ENCODE results near the gene TRAF3. TPM values are rescaled to one million over a fixed set of nuclear protein-coding genes. Genes with fewer than 3 reads are reported as not detected.
A peak's percentile ranks its signal among the peaks of the same experiment; 100 is the strongest.

The TRAF3 gene
- polyA plus RNA-seq, 1 experiment: 20.1 TPM

DNA sequence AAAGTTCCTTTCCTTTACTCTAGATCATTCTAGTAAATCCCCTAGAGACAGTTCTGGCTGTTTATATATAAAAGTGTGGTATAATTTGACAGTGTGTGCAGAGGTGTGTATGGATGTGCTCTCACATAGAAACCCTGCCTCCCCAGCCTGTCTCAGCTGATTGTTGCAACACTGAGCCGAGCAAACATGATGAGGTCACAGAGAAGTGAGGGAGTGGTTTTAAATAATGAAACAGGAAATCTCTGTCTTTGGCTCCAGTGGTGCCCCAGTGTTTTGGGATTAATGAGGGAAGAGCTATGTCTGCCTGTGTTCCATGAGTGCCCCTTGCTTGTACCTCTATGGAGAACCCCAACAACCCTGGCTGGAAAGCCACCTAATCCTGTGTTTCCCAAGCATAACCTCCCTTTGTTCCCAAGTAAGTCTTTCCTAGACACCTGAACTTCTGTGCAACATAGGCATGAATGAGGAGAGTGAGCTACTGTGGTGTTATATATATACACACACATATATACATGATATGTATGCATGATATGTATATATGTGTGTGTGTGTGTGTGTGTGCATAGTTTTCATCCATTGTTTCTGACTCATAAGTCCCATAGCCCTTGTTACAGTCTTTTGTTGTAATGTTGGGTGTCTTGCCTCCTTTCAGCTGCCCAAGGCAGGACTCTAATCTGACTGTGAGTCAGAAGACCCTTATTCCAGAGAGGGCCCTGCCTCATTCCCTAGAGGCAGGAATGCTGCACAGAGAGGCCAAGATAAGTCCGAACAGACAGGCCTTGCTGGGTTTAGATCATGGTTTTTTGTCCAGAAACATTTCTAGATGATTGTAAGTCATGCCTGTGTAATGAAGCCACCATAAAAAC lies 18.0 kb downstream of the TRAF3 start:
- CTCF ChIA-PET: interaction anchor here (1.0 to 1.8 kb wide), 2 partner anchors 9 to 21 kb away, joined by 3 to 6 read pairs; no protein-coding TSS in a partner anchor
- POLR2A ChIA-PET: interaction anchor here (0.7 kb wide), 1 partner anchor 475 kb away, joined by 3 read pairs; no protein-coding TSS in a partner anchor
- Histone ChIP-seq H3K27me3 (ENCODE audit: control insufficient read depth, insufficient read depth, low read length) (no peaks in the 10 kb centered on the region), H3K36me3 (ENCODE audit: control insufficient read depth, insufficient read depth, low read length) (no peaks in the 10 kb centered on the region), H3K4me3 (ENCODE audit: low read depth, low read length) (no peak overlapping the region)
- peak; percentile 54 for DNase-seq (ENCODE audit: low read depth)
- TF ChIP-seq, protein P1, sequence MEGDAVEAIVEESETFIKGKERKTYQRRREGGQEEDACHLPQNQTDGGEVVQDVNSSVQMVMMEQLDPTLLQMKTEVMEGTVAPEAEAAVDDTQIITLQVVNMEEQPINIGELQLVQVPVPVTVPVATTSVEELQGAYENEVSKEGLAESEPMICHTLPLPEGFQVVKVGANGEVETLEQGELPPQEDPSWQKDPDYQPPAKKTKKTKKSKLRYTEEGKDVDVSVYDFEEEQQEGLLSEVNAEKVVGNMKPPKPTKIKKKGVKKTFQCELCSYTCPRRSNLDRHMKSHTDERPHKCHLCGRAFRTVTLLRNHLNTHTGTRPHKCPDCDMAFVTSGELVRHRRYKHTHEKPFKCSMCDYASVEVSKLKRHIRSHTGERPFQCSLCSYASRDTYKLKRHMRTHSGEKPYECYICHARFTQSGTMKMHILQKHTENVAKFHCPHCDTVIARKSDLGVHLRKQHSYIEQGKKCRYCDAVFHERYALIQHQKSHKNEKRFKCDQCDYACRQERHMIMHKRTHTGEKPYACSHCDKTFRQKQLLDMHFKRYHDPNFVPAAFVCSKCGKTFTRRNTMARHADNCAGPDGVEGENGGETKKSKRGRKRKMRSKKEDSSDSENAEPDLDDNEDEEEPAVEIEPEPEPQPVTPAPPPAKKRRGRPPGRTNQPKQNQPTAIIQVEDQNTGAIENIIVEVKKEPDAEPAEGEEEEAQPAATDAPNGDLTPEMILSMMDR (IDR thresholded peaks at IDR 0.05; ENCODE audit: insufficient read depth, low read depth, low read length): peak; percentile 56

DNA sequence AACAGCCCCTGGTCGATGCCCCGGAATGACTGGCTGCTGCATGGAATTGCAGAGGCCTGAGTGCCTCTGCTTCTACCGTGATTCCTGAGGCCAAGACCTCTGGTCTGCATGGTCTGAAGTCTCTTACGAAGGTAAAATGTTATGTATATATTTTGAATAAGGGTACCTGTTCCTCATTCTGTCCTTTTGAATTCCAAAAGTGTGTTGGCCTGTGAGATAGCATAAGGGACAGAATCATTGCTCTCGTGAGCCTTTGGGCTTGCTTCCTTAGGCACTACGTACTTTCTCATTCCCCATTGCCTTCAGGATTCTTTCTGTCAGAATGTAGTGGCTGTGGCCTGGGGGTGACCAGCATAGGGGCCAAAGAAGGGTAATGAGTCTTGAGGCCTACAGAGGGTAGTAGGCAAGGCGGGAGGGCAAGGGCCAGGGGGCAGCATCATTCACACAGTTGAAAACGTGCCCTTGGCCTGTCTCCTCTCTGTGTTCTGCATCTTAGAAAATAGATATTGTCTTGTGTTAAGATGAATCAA lies 19.5 kb downstream of the TRAF3 start:
- CTCF ChIA-PET: interaction anchor here (1.3 kb wide), 1 partner anchor 14 kb away, joined by 3 read pairs; no protein-coding TSS in a partner anchor

DNA sequence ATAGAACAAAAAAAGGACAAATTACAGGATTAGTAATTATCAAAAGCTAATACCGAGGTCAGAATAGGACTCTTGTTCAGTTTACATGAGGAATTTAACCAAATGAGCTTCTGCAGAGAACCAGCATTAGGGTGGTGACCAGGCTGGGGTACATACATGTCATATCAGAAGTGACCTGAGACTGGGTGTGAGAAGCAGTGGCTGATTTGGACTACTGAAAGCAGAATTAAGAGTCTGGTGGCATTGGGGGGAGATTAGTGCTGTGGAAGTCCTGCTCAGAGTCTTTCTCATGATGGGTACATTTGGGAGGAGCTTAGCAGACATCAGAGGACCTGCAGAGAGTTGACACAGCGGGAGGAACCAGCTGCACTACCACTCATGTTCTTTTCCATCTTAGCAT lies 21.7 kb downstream of the TRAF3 start:
- ChIA-PET POLR2A (no interaction called here), CTCF (interaction anchor here (1.2 kb wide), 1 partner anchor 105 kb away, joined by 4 read pairs; no protein-coding TSS in a partner anchor)
- no peak for DNase-seq (ENCODE audit: low read depth)
- Histone ChIP-seq H3K36me3 (ENCODE audit: control insufficient read depth, insufficient read depth, low read length) (no peaks in the 10 kb centered on the region), H3K4me3 (ENCODE audit: low read depth, low read length) (no peak overlapping the region), H3K27me3 (ENCODE audit: control insufficient read depth, insufficient read depth, low read length) (no peaks in the 10 kb centered on the region)
- TF ChIP-seq, protein P1 (IDR thresholded peaks at IDR 0.05; ENCODE audit: insufficient read depth, low read depth, low read length): no peak

More for the DNA sequence above, 19.5 kb downstream of the TRAF3 start:
- H3K27me3 ChIP-seq (ENCODE audit: control insufficient read depth, insufficient read depth, low read length): no peaks in the 10 kb centered on the region
- POLR2A ChIA-PET: no interaction called here
- TF ChIP-seq, protein P1 (IDR thresholded peaks at IDR 0.05; ENCODE audit: insufficient read depth, low read depth, low read length): no peak
- no peak overlapping the region for H3K4me3 ChIP-seq (ENCODE audit: low read depth, low read length)
- no peaks in the 10 kb centered on the region for H3K36me3 ChIP-seq (ENCODE audit: control insufficient read depth, insufficient read depth, low read length)
- DNase-seq (ENCODE audit: low read depth): no peak

DNA sequence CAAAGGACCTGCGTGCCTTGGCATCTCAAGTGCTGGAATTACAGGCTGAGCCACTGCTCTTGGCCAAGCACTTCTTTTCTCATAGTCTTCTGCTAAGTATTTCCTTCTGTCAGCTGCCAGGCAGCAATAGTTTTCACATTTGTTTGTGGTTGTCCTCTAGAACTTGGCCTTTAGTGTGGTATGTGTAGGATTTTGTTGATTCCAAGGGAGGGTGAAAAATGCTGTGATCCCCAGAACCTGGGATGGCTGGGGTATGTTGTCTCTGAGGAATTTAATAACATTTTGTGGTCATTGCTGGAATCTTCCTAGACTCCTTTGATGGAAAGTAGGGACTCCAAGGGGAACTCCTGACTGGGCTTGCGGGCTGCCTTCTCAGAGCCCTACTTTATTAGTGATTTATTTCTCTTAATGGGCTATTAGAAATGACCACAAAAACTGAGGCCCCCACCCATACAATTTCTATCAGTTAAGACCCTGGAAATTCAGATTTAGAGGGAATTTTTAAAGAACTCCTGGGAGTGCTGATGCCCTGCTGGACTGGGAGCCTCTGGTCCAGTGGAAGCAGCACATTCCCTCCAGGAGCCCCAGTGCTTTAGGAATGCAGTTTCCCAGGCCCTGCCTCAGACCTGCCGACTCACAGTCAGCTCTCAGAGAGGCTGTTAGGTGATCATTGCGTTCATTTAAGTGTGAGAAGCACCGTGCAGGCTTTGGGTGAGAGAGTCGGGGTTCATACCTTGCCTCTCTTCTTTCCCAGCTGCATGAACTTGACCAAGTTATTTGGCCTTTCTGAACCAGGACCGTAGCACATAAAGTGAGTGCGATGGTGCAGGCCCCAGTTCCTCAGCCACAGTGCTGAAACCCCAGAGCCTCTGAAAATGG lies 22.7 kb downstream of the TRAF3 start:
- CTCF ChIA-PET: interaction anchor here (1.2 to 1.3 kb wide), 2 partner anchors 17 to 106 kb away, joined by 3 to 4 read pairs; no protein-coding TSS in a partner anchor
- Histone ChIP-seq H3K27me3 (ENCODE audit: control insufficient read depth, insufficient read depth, low read length) (no peaks in the 10 kb centered on the region), H3K4me3 (ENCODE audit: low read depth, low read length) (no peak overlapping the region), H3K36me3 (ENCODE audit: control insufficient read depth, insufficient read depth, low read length) (no peaks in the 10 kb centered on the region)
- TF ChIP-seq, protein P1 (IDR thresholded peaks at IDR 0.05; ENCODE audit: insufficient read depth, low read depth, low read length): no peak
- DNase-seq (ENCODE audit: low read depth): peak; percentile 97
- POLR2A ChIA-PET: no interaction called here

All from BJ (cell line).